PC-9 (cell line): ENCODE measurements around the gene MVB12B.

ENCODE experiments used
- EZH2 ChIP-seq: fragments of 200-600 bp; sonication (generic); IDR thresholded peaks from 2 replicates; pipeline ENCODE4 v1.8.0; 2017; ENCODE audit warnings: antibody characterized with exemption, low read depth
- TF ChIP-seq, protein P1 (sequence below): fragments of 200-600 bp; sonication (generic); conservative IDR thresholded peaks from 2 replicates; pipeline ENCODE4 v1.6.1; 2017; ENCODE audit warnings: mixed run types, antibody characterized with exemption, mild to moderate bottlenecking, moderate library complexity

DNA sequence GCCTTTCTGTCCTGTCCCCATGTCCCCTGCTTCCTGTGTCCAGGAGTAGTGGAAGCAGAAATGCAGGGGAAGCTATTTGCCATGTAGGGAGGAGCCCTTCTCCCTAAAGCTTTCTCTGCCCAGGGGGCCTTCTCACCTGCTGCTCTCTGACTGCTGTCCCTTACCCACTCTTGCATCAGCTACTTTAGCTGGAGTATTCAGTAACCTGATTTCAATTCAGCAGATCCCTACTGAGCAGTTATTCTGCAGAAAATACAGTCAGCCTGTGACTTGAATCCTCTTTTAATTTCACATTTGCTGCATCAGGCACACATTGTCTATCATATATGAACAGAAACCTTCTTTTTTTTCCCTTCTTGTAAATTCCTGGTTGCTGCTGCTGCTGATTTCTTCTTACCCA is 90.4 kb downstream of the MVB12B start:
- TF ChIP-seq, protein P1, sequence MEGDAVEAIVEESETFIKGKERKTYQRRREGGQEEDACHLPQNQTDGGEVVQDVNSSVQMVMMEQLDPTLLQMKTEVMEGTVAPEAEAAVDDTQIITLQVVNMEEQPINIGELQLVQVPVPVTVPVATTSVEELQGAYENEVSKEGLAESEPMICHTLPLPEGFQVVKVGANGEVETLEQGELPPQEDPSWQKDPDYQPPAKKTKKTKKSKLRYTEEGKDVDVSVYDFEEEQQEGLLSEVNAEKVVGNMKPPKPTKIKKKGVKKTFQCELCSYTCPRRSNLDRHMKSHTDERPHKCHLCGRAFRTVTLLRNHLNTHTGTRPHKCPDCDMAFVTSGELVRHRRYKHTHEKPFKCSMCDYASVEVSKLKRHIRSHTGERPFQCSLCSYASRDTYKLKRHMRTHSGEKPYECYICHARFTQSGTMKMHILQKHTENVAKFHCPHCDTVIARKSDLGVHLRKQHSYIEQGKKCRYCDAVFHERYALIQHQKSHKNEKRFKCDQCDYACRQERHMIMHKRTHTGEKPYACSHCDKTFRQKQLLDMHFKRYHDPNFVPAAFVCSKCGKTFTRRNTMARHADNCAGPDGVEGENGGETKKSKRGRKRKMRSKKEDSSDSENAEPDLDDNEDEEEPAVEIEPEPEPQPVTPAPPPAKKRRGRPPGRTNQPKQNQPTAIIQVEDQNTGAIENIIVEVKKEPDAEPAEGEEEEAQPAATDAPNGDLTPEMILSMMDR = no peak
- TF ChIP-seq EZH2 = no peak
